Activated CD8-positive, alpha-beta T cell treated with anti-CD3 and anti-CD28 coated beads, Interleukin-2, amount 10 ng/mL, durations not matched to agents 7 days and 5 days (primary cell): ENCODE measurements around the gene NKAIN1. TPM values are rescaled to one million over a fixed set of nuclear protein-coding genes. Genes with fewer than 3 reads are reported as not detected.

ENCODE experiments used
- ATAC-seq: fragments of 150-1000 bp; cut with Tn5 transposase; one replicate; pipeline ENCODE4 v1.10.0; 2021; ENCODE audit warnings: moderate library complexity
- CTCF ChIA-PET: fragments of 350-600 bp; sonication (Branson Sonifier 250); formaldehyde crosslinking; loops from one replicate; lab custom pipeline; 2021; ENCODE audit warnings: antibody characterized with exemption; lab: Charles Lee
- POLR2A ChIA-PET: fragments of 350-600 bp; sonication (Branson Sonifier 250); formaldehyde crosslinking; loops from one replicate; lab custom pipeline; 2021; ENCODE audit warnings: antibody characterized with exemption; lab: Charles Lee
- DNase-seq: peaks from one replicate; pipeline ENCODE4 v3.0.0-alpha.2; 2020
- H3K27ac Mint-ChIP-seq: one replicate; pipeline ENCODE4 v1.8.0; 2021; ENCODE audit warnings: mild to moderate bottlenecking, mixed read lengths
- H3K27me3 Mint-ChIP-seq: one replicate; pipeline ENCODE4 v1.8.0; 2021; ENCODE audit warnings: low read depth, mixed read lengths
- H3K36me3 Mint-ChIP-seq: one replicate; pipeline ENCODE4 v1.8.0; 2021; ENCODE audit warnings: low read depth, mixed read lengths
- H3K4me1 Mint-ChIP-seq: one replicate; pipeline ENCODE4 v1.8.0; 2021; ENCODE audit warnings: low read depth, mixed read lengths
- H3K4me3 Mint-ChIP-seq: one replicate; pipeline ENCODE4 v1.8.0; 2021; ENCODE audit warnings: mild to moderate bottlenecking, mixed read lengths
- H3K9me3 Mint-ChIP-seq: one replicate; pipeline ENCODE4 v1.8.0; 2022; ENCODE audit warnings: mixed read lengths; ENCODE audit not compliant: insufficient read depth
- total RNA-seq, 2 experiments: library from RNA; stranded (reverse); gene quantifications; one replicate each; pipeline ENCODE4 v1.2.3, GENCODE V29; 2021

NKAIN1 gene
- total RNA-seq, 2 experiments from 2014 or later: 0.63 to 2.0 TPM

- CTCF ChIA-PET: no interaction called here
- no peak for ATAC-seq
Measured at GRCh38 chr1:31232689-31233088, 7.0 kb downstream of the NKAIN1 start.

GRCh38 chr1:31231802-31232201, 7.9 kb downstream of the NKAIN1 start:
- ATAC-seq (no peak), DNase-seq (no peak)
- Mint-ChIP-seq H3K27ac (no peak overlapping the region), H3K4me1 (no peaks in the 10 kb centered on the region), H3K9me3 (no peaks in the 10 kb centered on the region), H3K4me3 (no peak overlapping the region), H3K36me3 (no peaks in the 10 kb centered on the region), H3K27me3 (peaks cover 15% of the 10 kb centered on the region)
- ChIA-PET CTCF (no interaction called here), POLR2A (no interaction called here)

More at GRCh38 chr1:31232689-31233088, 7.0 kb downstream of the NKAIN1 start:
- H3K27ac Mint-ChIP-seq: no peak overlapping the region
- no peaks in the 10 kb centered on the region for H3K9me3 Mint-ChIP-seq
- DNase-seq: no peak
- peaks cover 19% of the 10 kb centered on the region for H3K27me3 Mint-ChIP-seq
- H3K36me3 Mint-ChIP-seq: no peaks in the 10 kb centered on the region
- POLR2A ChIA-PET: no interaction called here
- no peaks in the 10 kb centered on the region for H3K4me1 Mint-ChIP-seq
- H3K4me3 Mint-ChIP-seq: no peak overlapping the region

DNA sequence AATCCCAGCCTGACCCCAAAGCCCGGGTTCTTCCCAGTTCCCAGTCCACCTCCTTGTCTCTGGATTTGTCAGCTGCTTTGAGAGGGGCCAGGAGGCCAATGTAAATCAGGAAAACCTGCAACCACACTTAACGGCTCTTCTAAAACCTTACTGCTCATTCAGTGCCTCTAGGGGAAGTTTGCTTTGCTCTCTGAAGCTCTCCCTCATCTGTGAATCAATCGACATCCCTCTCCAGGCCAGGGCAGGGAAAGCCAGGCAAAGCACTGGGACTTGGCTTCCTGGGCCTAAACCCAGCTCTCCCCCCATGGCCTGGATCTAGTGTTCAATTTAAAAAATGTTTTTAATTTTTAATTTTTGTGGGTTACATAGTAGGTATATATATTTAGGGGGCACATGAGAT, 9.3 kb downstream of the NKAIN1 start:
- Mint-ChIP-seq H3K27me3 (peaks cover 6% of the 10 kb centered on the region), H3K27ac (no peak overlapping the region), H3K9me3 (no peaks in the 10 kb centered on the region), H3K4me3 (no peak overlapping the region), H3K36me3 (no peaks in the 10 kb centered on the region), H3K4me1 (no peaks in the 10 kb centered on the region)
- POLR2A ChIA-PET: no interaction called here
- CTCF ChIA-PET: no interaction called here
- ATAC-seq (no peak), DNase-seq (no peak)

DNA sequence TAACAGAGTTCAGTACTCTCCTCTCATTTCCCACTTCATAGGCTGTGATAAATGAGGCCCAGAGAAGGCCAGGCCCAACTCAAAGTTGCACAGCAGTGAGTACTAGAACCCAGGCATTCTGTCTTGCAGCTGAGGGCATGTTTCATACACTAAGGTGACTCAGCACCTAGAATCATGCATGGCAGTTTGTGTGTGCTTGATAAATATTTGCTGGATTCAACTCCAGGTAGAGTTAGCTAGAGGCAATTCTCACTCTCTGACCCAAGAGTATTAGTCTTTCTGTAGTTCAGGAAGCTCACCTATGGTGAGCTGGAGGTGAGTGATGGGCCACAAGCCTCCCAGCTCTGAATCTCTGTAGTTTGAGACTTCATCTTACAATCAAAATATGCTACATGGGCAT, 10.7 kb downstream of the NKAIN1 start:
- no peak overlapping the region for H3K4me3 Mint-ChIP-seq
- POLR2A ChIA-PET: interaction anchor here (0.5 kb wide), 1 partner anchor 28 kb away, joined by 3 read pairs; no protein-coding TSS in a partner anchor
- no peaks in the 10 kb centered on the region for H3K4me1 Mint-ChIP-seq
- H3K27me3 Mint-ChIP-seq: no peaks in the 10 kb centered on the region
- CTCF ChIA-PET: interaction anchor here (1.0 kb wide), 1 partner anchor 166 kb away, joined by 3 read pairs; no protein-coding TSS in a partner anchor
- DNase-seq (no peak), ATAC-seq (no peak)
- H3K27ac Mint-ChIP-seq: no peak overlapping the region
- H3K36me3 Mint-ChIP-seq: no peaks in the 10 kb centered on the region
- no peaks in the 10 kb centered on the region for H3K9me3 Mint-ChIP-seq

GRCh38 chr1:31227891-31228568, 11.7 kb downstream of the NKAIN1 start:
- H3K4me1 Mint-ChIP-seq: no peaks in the 10 kb centered on the region
- H3K4me3 Mint-ChIP-seq: no peak overlapping the region

GRCh38 chr1:31224068-31224467, 15.6 kb downstream of the NKAIN1 start:
- DNase-seq (no peak), ATAC-seq (no peak)
- H3K4me1 Mint-ChIP-seq: no peaks in the 10 kb centered on the region
- no peak overlapping the region for H3K4me3 Mint-ChIP-seq
- ChIA-PET POLR2A (no interaction called here), CTCF (no interaction called here)
- no peaks in the 10 kb centered on the region for H3K27me3 Mint-ChIP-seq
- H3K36me3 Mint-ChIP-seq: no peaks in the 10 kb centered on the region
- no peak overlapping the region for H3K27ac Mint-ChIP-seq
- no peaks in the 10 kb centered on the region for H3K9me3 Mint-ChIP-seq

More at GRCh38 chr1:31227891-31228568, 11.7 kb downstream of the NKAIN1 start:
- no peaks in the 10 kb centered on the region for H3K27me3 Mint-ChIP-seq
- no peaks in the 10 kb centered on the region for H3K9me3 Mint-ChIP-seq
- ATAC-seq: no peak
- ChIA-PET POLR2A (no interaction called here), CTCF (no interaction called here)
- no peak overlapping the region for H3K27ac Mint-ChIP-seq
- no peak for DNase-seq
- H3K36me3 Mint-ChIP-seq: no peaks in the 10 kb centered on the region

DNA sequence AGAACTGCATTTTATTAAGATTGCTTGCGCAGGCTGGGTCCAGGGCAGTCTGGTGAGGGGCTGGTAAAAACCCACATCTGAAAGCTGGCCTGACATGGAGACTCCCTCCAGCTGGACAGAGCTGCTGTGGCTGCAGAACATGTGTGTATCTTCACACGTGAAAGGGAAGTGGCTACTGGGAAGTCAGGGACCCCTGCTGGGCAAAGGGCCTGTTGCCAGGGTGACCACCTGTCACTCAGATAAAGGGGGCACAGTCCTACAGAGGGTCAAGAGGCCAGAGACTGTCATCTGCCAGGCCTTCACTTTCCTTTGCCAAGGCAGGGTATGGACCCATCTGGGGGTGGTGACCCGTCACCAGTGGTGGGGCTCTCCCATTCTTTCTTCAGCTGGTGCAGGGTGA, 17.5 kb downstream of the NKAIN1 start:
- Mint-ChIP-seq H3K27me3 (no peaks in the 10 kb centered on the region), H3K27ac (no peak overlapping the region), H3K36me3 (no peaks in the 10 kb centered on the region), H3K4me1 (no peaks in the 10 kb centered on the region), H3K9me3 (no peaks in the 10 kb centered on the region), H3K4me3 (no peak overlapping the region)
- CTCF ChIA-PET: no interaction called here
- ATAC-seq (no peak), DNase-seq (no peak)
- POLR2A ChIA-PET: no interaction called here

GRCh38 chr1:31221072-31221471, 18.6 kb downstream of the NKAIN1 start:
- no peak overlapping the region for H3K4me3 Mint-ChIP-seq

DNA sequence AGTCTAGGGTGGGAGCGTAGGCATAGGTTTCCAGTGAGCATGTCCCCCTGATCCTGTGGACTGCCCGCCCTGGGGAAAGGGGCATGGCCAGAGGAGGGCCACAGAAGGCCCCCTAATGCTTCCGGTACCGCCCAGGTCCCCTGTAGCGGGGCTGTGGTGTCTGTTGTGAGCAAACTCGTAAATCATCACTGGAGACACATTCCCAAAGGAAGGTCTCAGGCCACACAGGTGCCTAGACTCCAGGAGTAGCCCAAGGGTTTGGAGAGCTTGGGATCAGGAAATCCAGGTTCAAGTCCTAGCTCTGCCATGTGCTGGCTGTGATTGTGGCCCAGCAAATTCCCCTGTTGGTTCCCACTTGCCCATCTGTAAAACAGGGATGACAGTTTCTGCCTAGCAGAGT, 20.2 kb downstream of the NKAIN1 start:
- DNase-seq (no peak), ATAC-seq (no peak)
- Mint-ChIP-seq H3K4me3 (no peak overlapping the region), H3K36me3 (no peaks in the 10 kb centered on the region), H3K9me3 (no peaks in the 10 kb centered on the region), H3K27me3 (peaks cover 2% of the 10 kb centered on the region), H3K27ac (no peak overlapping the region), H3K4me1 (no peaks in the 10 kb centered on the region)
- POLR2A ChIA-PET: no interaction called here
- CTCF ChIA-PET: no interaction called here

More at GRCh38 chr1:31221072-31221471, 18.6 kb downstream of the NKAIN1 start:
- no peak for DNase-seq
- CTCF ChIA-PET: no interaction called here
- Mint-ChIP-seq H3K36me3 (no peaks in the 10 kb centered on the region), H3K27me3 (peaks cover 1% of the 10 kb centered on the region), H3K27ac (no peak overlapping the region), H3K9me3 (no peaks in the 10 kb centered on the region), H3K4me1 (no peaks in the 10 kb centered on the region)
- no peak for ATAC-seq
- POLR2A ChIA-PET: no interaction called here

- CTCF ChIA-PET: no interaction called here
- Mint-ChIP-seq H3K27ac (no peak overlapping the region), H3K4me1 (no peaks in the 10 kb centered on the region), H3K36me3 (no peaks in the 10 kb centered on the region), H3K4me3 (no peak overlapping the region), H3K9me3 (no peaks in the 10 kb centered on the region), H3K27me3 (peaks cover 2% of the 10 kb centered on the region)
- POLR2A ChIA-PET: no interaction called here
- DNase-seq (no peak), ATAC-seq (no peak)
Measured at GRCh38 chr1:31218705-31219104, 21.0 kb downstream of the NKAIN1 start.

- Mint-ChIP-seq H3K4me3 (no peak overlapping the region), H3K27me3 (peaks cover 5% of the 10 kb centered on the region), H3K36me3 (no peaks in the 10 kb centered on the region), H3K4me1 (no peaks in the 10 kb centered on the region), H3K27ac (no peak overlapping the region), H3K9me3 (peaks cover 4% of the 10 kb centered on the region)
- POLR2A ChIA-PET: no interaction called here
- CTCF ChIA-PET: no interaction called here
- no peak for ATAC-seq
- no peak for DNase-seq
Measured at GRCh38 chr1:31216016-31216415, 23.7 kb downstream of the NKAIN1 start.

DNA sequence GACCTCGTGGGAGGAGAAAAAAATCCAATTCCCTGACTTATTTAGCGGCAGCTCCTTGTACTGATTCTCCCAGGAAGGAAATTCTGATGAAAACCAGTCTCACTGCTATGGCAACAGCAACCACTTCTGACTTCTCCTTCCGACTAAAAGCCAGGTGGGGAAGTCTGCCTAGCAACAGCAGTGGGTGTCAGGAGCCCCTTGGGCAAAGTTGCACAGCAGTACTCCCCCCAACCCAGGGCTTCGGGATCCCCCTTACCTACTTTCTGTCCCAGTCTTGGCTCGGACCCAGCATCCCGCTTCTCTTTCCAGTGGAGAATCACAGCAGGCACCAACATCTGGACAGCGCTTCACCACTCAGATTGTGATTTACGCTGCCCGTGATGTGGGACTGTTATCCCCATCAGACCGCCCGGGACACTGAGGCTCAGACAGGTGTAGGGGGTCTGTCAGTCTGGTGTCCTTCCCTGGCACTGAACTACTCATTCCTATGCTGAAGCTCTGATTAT, 24.6 kb downstream of the NKAIN1 start:
- Mint-ChIP-seq H3K4me1 (no peaks in the 10 kb centered on the region), H3K4me3 (no peak overlapping the region), H3K36me3 (no peaks in the 10 kb centered on the region), H3K9me3 (peaks cover 4% of the 10 kb centered on the region), H3K27me3 (peaks cover 9% of the 10 kb centered on the region), H3K27ac (no peak overlapping the region)
- ChIA-PET CTCF (no interaction called here), POLR2A (no interaction called here)
- DNase-seq: no peak
- no peak for ATAC-seq
